A673 (cell line): ENCODE results near the gene C1QTNF4. TPM values are rescaled to one million over a fixed set of nuclear protein-coding genes. Genes with fewer than 3 reads are reported as not detected.

Source experiments
- BruUV-seq: library from RNA; stranded (reverse); fragments of 400-500 nt; replicated peaks from 2 replicates; lab custom pipeline; 2021; lab: Mats Ljungman, UMichigan
- CTCF ChIA-PET: fragments of 300-600 bp; sonication (Branson Sonifier 250); formaldehyde crosslinking; loops from one replicate; lab custom pipeline; 2022; ENCODE audit warnings: antibody characterized with exemption; lab: Charles Lee
- POLR2A ChIA-PET: fragments of 300-600 bp; sonication (Branson Sonifier 250); formaldehyde crosslinking; loops from one replicate; lab custom pipeline; 2022; ENCODE audit warnings: antibody characterized with exemption; ENCODE audit not compliant: low non-redundant PET; lab: Charles Lee
- DNase-seq: peaks from one replicate; pipeline ENCODE4 v3.0.0-alpha.2; 2015; ENCODE audit warnings: low spot score
- H3K27ac ChIP-seq: fragments of 200-600 bp; sonication (generic); 2 replicates; pipeline ENCODE4 v1.5.1; 2016; ENCODE audit warnings: mixed run types, low read depth, mild to moderate bottlenecking, mixed read lengths, antibody characterized with exemption, low read length; ENCODE audit not compliant: poor library complexity, severe bottlenecking
- H3K27me3 ChIP-seq: fragments of 200-600 bp; sonication (generic); replicated peaks from 2 replicates; pipeline ENCODE4 v1.6.1; 2017; ENCODE audit warnings: mixed run types, low read depth, mild to moderate bottlenecking, mixed read lengths, antibody characterized with exemption, low read length; ENCODE audit not compliant: insufficient read depth, poor library complexity
- H3K36me3 ChIP-seq: fragments of 200-600 bp; sonication (generic); 2 replicates; pipeline ENCODE4 v1.6.1; 2016; ENCODE audit warnings: mixed run types, mild to moderate bottlenecking, mixed read lengths, antibody characterized with exemption, low read length; ENCODE audit not compliant: insufficient read depth, poor library complexity, severe bottlenecking
- H3K4me1 ChIP-seq: fragments of 200-600 bp; sonication (generic); 2 replicates; pipeline ENCODE4 v1.6.1; 2017; ENCODE audit warnings: mixed run types, mild to moderate bottlenecking, mixed read lengths, antibody characterized with exemption, low read length; ENCODE audit not compliant: insufficient read depth, poor library complexity, severe bottlenecking
- H3K4me3 ChIP-seq: fragments of 200-600 bp; sonication (generic); 2 replicates; pipeline ENCODE4 v1.5.1; 2016; ENCODE audit warnings: low read depth, mixed run types, mild to moderate bottlenecking, mixed read lengths, low read length; ENCODE audit not compliant: poor library complexity, severe bottlenecking
- H3K9me3 ChIP-seq: fragments of 200-600 bp; sonication (generic); 2 replicates; pipeline ENCODE4 v1.6.1; 2016; ENCODE audit warnings: mixed run types, low read depth, mild to moderate bottlenecking, mixed read lengths, antibody characterized with exemption, low read length; ENCODE audit not compliant: poor library complexity, severe bottlenecking
- CTCF ChIP-seq: fragments of 300-800, 200-600 bp; sonication (generic); conservative IDR thresholded peaks from 2 replicates; pipeline ENCODE4 v1.5.1; 2017; ENCODE audit warnings: low read depth, mild to moderate bottlenecking, antibody characterized with exemption, low read length, moderate library complexity, mixed read lengths
- EZH2 ChIP-seq: fragments of 200-600 bp; sonication (generic); IDR thresholded peaks from 2 replicates; pipeline ENCODE4 v1.6.1; 2017; ENCODE audit warnings: borderline replicate concordance, low read depth, mild to moderate bottlenecking, mixed read lengths, antibody characterized with exemption, low read length; ENCODE audit not compliant: poor library complexity, severe bottlenecking
- intact Hi-C: fragments of 100-400 bp; cut with micrococcal nuclease; formaldehyde crosslinking; loops from one replicate; pipeline ENCODE4 v1.10.0; 2022; ENCODE audit not compliant: unreplicated experiment
- total RNA-seq: library from RNA; stranded (reverse); gene quantifications from 2 replicates; pipeline ENCODE4 v1.2.3, GENCODE V29; 2021

The C1QTNF4 gene
- total RNA-seq, 1 experiment from 2014 or later = 0.41 TPM

- DNase-seq = no peak
- intact Hi-C loops = no loop called here
- no peaks in the 10 kb centered on the region for H3K27me3 ChIP-seq
- H3K9me3 ChIP-seq = no peaks in the 10 kb centered on the region
- POLR2A ChIA-PET = no interaction called here
- H3K27ac ChIP-seq = no peak overlapping the region
- BruUV-seq = no TSS peak
- no peak for TF ChIP-seq CTCF
- no peak for TF ChIP-seq EZH2
- no peaks in the 10 kb centered on the region for H3K36me3 ChIP-seq
- no peak overlapping the region for H3K4me3 ChIP-seq
- no peaks in the 10 kb centered on the region for H3K4me1 ChIP-seq
- CTCF ChIA-PET = no interaction called here
Observed at GRCh38 chr11:47607380-47607779, 13.2 kb upstream of the C1QTNF4 start.

GRCh38 chr11:47606731-47607130, 12.5 kb upstream of the C1QTNF4 start:
- Histone ChIP-seq H3K9me3 (no peaks in the 10 kb centered on the region), H3K27ac (no peak overlapping the region), H3K4me3 (no peak overlapping the region), H3K36me3 (no peaks in the 10 kb centered on the region), H3K4me1 (no peaks in the 10 kb centered on the region), H3K27me3 (no peaks in the 10 kb centered on the region)
- intact Hi-C loops = no loop called here
- ChIA-PET CTCF (no interaction called here), POLR2A (no interaction called here)
- no peak for DNase-seq
- no TSS peak for BruUV-seq
- no peak for TF ChIP-seq CTCF
- TF ChIP-seq EZH2 = no peak

DNA sequence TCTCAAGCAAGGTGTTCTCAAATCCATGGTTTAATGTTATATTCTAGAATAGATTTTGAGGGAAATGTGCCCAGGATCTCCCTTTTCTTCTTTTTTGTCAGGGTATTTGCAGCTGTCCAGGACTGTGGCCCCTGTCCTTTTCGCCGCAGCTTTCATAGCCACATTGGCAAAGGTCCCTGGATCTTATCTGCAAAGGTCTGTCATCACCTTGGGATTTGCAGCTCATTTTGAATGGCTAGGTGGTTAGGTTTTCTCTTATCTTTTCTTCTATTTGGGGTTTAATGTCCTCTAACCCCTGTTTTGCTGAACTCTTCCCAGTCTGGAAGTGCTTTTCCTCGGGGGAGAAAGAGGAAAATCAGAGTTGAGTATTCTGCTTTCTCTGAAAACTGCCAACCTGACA, 11.7 kb upstream of the C1QTNF4 start:
- no peak for DNase-seq
- BruUV-seq = no TSS peak
- Histone ChIP-seq H3K9me3 (no peaks in the 10 kb centered on the region), H3K36me3 (no peaks in the 10 kb centered on the region), H3K4me1 (no peaks in the 10 kb centered on the region), H3K27me3 (no peaks in the 10 kb centered on the region), H3K27ac (no peak overlapping the region), H3K4me3 (no peak overlapping the region)
- TF ChIP-seq CTCF (no peak), EZH2 (no peak)
- CTCF ChIA-PET = interaction anchor here (0.7 kb wide), 1 partner anchor 45 kb away, joined by 3 read pairs; no protein-coding TSS in a partner anchor
- intact Hi-C loops = no loop called here
- POLR2A ChIA-PET = interaction anchor here (0.6 kb wide), 1 partner anchor 51 kb away, joined by 3 read pairs; no protein-coding TSS in a partner anchor
